Glutamatergic neuron (in vitro differentiated cells): ENCODE results near the gene CAMK1D. TPM values are rescaled to one million over a fixed set of nuclear protein-coding genes. Genes with fewer than 3 reads are reported as not detected.

Source experiments
- DNase-seq: peaks from one replicate; pipeline ENCODE4 v3.0.0; 2022
- H3K27ac Mint-ChIP-seq: one replicate; pipeline ENCODE4 v1.8.0; 2020; ENCODE audit warnings: mild to moderate bottlenecking, mixed read lengths, inconsistent platforms; ENCODE audit not compliant: unreplicated experiment
- H3K27me3 Mint-ChIP-seq: one replicate; pipeline ENCODE4 v1.8.0; 2020; ENCODE audit warnings: mild to moderate bottlenecking, moderate library complexity, mixed read lengths, inconsistent platforms; ENCODE audit not compliant: unreplicated experiment
- H3K36me3 Mint-ChIP-seq: one replicate; pipeline ENCODE4 v1.8.0; 2020; ENCODE audit warnings: mild to moderate bottlenecking, mixed read lengths, inconsistent platforms; ENCODE audit not compliant: unreplicated experiment
- H3K4me1 Mint-ChIP-seq: one replicate; pipeline ENCODE4 v1.8.0; 2020; ENCODE audit warnings: mild to moderate bottlenecking, low read depth, mixed read lengths, inconsistent platforms; ENCODE audit not compliant: unreplicated experiment
- H3K4me3 Mint-ChIP-seq: one replicate; pipeline ENCODE4 v1.8.0; 2020; ENCODE audit warnings: mild to moderate bottlenecking, mixed read lengths, inconsistent platforms; ENCODE audit not compliant: unreplicated experiment
- H3K9me3 Mint-ChIP-seq: one replicate; pipeline ENCODE4 v1.8.0; 2020; ENCODE audit warnings: mild to moderate bottlenecking, moderate library complexity, mixed read lengths, inconsistent platforms; ENCODE audit not compliant: unreplicated experiment
- total RNA-seq: library from RNA; stranded (reverse); fragmentation: NEBNext Ultra II Directional; extraction: Animal tissue kit (Norgen Biotek cat#: 25700); gene quantifications from one replicate; pipeline ENCODE4 v1.2.1, GENCODE V29; 2021; ENCODE audit not compliant: unreplicated experiment
- TF ChIP-seq, protein P1 (sequence below): fragments of 200-600 bp; sonication (generic); IDR thresholded peaks from one replicate; pipeline ENCODE4 v1.5.0; 2021; ENCODE audit not compliant: partially characterized antibody, unreplicated experiment

CAMK1D gene
- total RNA-seq, 1 donor from 2014 or later: 29.8 TPM

DNA sequence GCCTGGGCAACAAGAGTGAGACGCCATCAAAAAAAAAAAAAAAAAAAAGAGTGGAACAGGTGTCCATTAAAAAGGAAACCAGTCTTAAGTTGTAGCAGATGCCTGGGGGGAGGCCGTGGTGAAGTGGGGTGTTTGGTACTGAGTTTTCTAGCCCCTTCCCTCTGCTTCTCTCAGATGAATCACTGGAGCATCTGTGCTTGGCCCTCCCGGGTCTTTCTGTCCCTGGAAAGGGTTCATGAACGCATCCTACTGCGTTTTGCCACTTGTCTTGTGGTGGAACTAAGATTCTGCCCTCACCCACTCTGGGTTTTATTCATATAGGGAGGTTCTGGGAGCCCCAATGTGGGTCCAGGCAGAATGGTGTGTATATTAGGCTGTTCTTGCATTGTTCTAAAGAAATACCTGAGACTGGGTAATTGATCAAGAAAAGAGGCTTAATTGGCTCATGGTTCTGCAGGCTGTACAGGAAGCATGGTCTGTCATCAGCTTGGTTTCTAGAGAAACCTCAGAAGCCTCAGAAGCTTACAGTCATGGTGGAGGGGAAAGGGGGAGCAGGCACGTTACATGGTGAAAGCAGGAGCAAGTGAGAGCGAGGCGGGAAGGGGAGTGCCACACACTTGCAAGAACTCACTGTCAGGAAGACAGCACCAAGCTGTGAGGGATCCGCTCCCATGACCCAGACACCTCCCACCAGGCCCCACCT lies 63.5 kb downstream of the CAMK1D start:
- no peak overlapping the region for H3K4me3 Mint-ChIP-seq
- H3K27ac Mint-ChIP-seq: no peak overlapping the region
- peaks cover 5% of the 10 kb centered on the region for H3K36me3 Mint-ChIP-seq
- H3K4me1 Mint-ChIP-seq: no peaks in the 10 kb centered on the region
- peaks cover 2% of the 10 kb centered on the region for H3K9me3 Mint-ChIP-seq
- H3K27me3 Mint-ChIP-seq: peaks cover 5% of the 10 kb centered on the region
- TF ChIP-seq, protein P1, sequence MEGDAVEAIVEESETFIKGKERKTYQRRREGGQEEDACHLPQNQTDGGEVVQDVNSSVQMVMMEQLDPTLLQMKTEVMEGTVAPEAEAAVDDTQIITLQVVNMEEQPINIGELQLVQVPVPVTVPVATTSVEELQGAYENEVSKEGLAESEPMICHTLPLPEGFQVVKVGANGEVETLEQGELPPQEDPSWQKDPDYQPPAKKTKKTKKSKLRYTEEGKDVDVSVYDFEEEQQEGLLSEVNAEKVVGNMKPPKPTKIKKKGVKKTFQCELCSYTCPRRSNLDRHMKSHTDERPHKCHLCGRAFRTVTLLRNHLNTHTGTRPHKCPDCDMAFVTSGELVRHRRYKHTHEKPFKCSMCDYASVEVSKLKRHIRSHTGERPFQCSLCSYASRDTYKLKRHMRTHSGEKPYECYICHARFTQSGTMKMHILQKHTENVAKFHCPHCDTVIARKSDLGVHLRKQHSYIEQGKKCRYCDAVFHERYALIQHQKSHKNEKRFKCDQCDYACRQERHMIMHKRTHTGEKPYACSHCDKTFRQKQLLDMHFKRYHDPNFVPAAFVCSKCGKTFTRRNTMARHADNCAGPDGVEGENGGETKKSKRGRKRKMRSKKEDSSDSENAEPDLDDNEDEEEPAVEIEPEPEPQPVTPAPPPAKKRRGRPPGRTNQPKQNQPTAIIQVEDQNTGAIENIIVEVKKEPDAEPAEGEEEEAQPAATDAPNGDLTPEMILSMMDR: no peak
- DNase-seq: no peak

- Mint-ChIP-seq H3K27me3 (peaks cover 5% of the 10 kb centered on the region), H3K36me3 (peaks cover 5% of the 10 kb centered on the region), H3K4me1 (no peaks in the 10 kb centered on the region), H3K9me3 (peaks cover 2% of the 10 kb centered on the region), H3K27ac (no peak overlapping the region), H3K4me3 (no peak overlapping the region)
- DNase-seq: no peak
- TF ChIP-seq, protein P1: no peak
Measured at GRCh38 chr10:12413369-12413711, 64.0 kb downstream of the CAMK1D start.

DNA sequence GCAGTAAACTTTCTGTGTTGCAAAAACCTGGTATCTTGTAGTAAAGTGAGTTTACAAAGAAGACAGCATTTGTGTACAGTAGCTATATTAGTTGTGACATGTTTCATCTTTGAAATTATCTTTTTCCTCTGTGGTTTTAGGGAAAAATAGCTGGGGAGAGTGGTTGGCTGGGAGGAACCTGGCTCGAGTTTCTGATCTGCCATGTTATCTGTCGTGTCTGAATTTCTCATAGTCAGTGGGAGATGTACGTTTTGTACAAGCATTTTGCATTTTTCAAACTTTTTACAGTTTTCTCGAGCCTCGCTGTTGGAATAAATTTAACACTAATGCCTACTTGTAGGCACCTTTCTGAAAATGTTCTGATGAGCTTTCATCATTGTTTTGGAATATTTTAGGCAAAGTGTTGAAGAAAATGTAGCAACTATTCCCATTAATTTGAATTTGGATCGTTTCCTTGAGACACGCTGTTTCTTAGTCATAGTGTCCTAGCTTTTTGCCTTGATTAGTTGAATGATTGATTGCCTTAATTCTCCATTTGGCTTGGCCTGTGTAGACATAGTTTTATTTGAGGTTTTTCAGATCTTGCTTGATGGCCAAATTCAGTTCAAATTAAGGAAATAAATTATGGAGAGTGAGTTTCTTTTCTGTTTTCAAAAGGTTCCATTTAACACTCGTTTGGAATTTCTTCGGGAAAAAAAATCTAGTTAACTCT lies 65.1 kb downstream of the CAMK1D start:
- no peak overlapping the region for H3K27ac Mint-ChIP-seq
- peaks cover 5% of the 10 kb centered on the region for H3K36me3 Mint-ChIP-seq
- DNase-seq: no peak
- H3K27me3 Mint-ChIP-seq: peaks cover 5% of the 10 kb centered on the region
- H3K9me3 Mint-ChIP-seq: peaks cover 2% of the 10 kb centered on the region
- TF ChIP-seq, protein P1: no peak
- H3K4me1 Mint-ChIP-seq: no peaks in the 10 kb centered on the region
- no peak overlapping the region for H3K4me3 Mint-ChIP-seq

DNA sequence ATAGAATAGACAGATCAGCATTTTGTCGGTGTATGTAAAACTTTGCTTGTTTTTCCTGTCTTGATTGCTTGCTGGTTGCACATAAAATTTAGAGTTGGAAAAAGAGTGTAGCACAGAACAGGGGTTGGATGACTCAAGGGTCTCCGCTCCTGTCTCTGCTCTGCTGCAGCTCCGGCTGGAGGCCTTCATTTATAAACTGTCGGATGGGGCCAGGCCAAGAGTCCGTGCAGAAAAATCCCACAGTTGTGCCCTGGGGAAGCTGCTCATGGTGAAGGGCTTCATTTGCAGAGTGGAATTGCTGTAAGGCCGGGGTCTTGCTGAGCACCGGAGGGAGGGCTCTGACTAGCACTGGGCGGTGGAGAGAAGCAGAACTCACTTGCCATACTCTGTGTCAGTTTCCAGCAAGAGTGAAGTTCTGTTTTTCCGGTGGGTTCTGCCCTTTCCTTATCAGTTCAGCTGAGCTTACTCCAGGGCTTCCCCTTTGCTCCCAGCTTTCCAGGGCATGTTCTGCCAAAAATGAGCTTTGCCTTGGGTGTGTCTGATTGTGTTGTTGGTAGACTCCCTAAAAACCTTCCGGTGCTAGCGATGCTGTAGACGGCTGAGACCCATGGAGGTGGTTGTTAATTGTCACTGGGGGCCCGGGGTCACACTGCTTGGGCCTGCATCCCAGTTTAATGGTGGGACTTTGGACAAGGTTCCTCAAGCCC lies 67.2 kb downstream of the CAMK1D start:
- no peak for DNase-seq
- peaks cover 5% of the 10 kb centered on the region for H3K27me3 Mint-ChIP-seq
- no peak overlapping the region for H3K27ac Mint-ChIP-seq
- H3K4me1 Mint-ChIP-seq: no peaks in the 10 kb centered on the region
- TF ChIP-seq, protein P1: no peak
- peaks cover 5% of the 10 kb centered on the region for H3K36me3 Mint-ChIP-seq
- H3K4me3 Mint-ChIP-seq: no peak overlapping the region
- H3K9me3 Mint-ChIP-seq: peaks cover 2% of the 10 kb centered on the region

GRCh38 chr10:12417331-12417730 lies 68.0 kb downstream of the CAMK1D start:
- Mint-ChIP-seq H3K9me3 (peaks cover 4% of the 10 kb centered on the region), H3K27ac (peak overlapping the region; percentile 67), H3K4me1 (no peaks in the 10 kb centered on the region), H3K4me3 (no peak overlapping the region), H3K36me3 (peaks cover 5% of the 10 kb centered on the region), H3K27me3 (peaks cover 5% of the 10 kb centered on the region)
- DNase-seq: no peak
- TF ChIP-seq, protein P1: no peak
